GM20431 (cell line): ENCODE data around the gene SLC25A21.
"Not testable (repeated sequence)": the region's sequence is repeated elsewhere in the genome, so short reads cannot be mapped to it uniquely, and the experiment has no call there.

Experiments
- in situ Hi-C: fragments of 300-500 bp; cut with MseI, MboI; formaldehyde crosslinking; loops from one replicate; pipeline ENCODE4 v1.15.0; 2020; ENCODE audit warnings: low sequenced_read_pairs; ENCODE audit not compliant: unreplicated experiment

SLC25A21 gene

GRCh38 chr14:36702474-36702873 is 469.9 kb downstream of the SLC25A21 start:
- in situ Hi-C loops = no loop called here

- in situ Hi-C loops = no loop called here
These were observed 471.3 kb downstream of the SLC25A21 start for GRCh38 chr14:36701132-36701531.

GRCh38 chr14:36700651-36701050 is 471.8 kb downstream of the SLC25A21 start:
- in situ Hi-C loops = no loop called here

- in situ Hi-C loops = not testable (repeated sequence)
These were observed 473.0 kb downstream of the SLC25A21 start for GRCh38 chr14:36699420-36699819.

GRCh38 chr14:36690311-36691040 is 481.9 kb downstream of the SLC25A21 start:
- in situ Hi-C loops = no loop called here

- in situ Hi-C loops = no loop called here
These were observed 487.5 kb downstream of the SLC25A21 start for GRCh38 chr14:36684946-36685345.

GRCh38 chr14:36683083-36683724 is 489.2 kb downstream of the SLC25A21 start:
- in situ Hi-C loops = no loop called here

GRCh38 chr14:36682338-36682737 is 490.1 kb downstream of the SLC25A21 start:
- in situ Hi-C loops = no loop called here

GRCh38 chr14:36676236-36676635 is 496.2 kb downstream of the SLC25A21 start:
- in situ Hi-C loops = no loop called here

GRCh38 chr14:36675581-36675980 is 496.8 kb downstream of the SLC25A21 start:
- in situ Hi-C loops = no loop called here

GRCh38 chr14:36674659-36675058 is 497.7 kb downstream of the SLC25A21 start:
- in situ Hi-C loops = loop anchor here (25.0 kb wide), 1 partner anchor 263 kb away; no protein-coding TSS in a partner anchor

GRCh38 chr14:36672095-36672494 is 500.3 kb downstream of the SLC25A21 start:
- in situ Hi-C loops = loop anchor here (25.0 kb wide), 1 partner anchor 265 kb away; no protein-coding TSS in a partner anchor

- in situ Hi-C loops = loop anchor here (25.0 kb wide), 1 partner anchor 266 kb away; no protein-coding TSS in a partner anchor
These were observed 501.3 kb downstream of the SLC25A21 start for GRCh38 chr14:36671149-36671548.

GRCh38 chr14:36667679-36668078 is 504.7 kb downstream of the SLC25A21 start:
- in situ Hi-C loops = loop anchor here (25.0 kb wide), 1 partner anchor 270 kb away; no protein-coding TSS in a partner anchor

GRCh38 chr14:36666416-36667206 is 505.8 kb downstream of the SLC25A21 start:
- in situ Hi-C loops = loop anchor here (25.0 kb wide), 1 partner anchor 271 kb away; no protein-coding TSS in a partner anchor

- in situ Hi-C loops = loop anchor here (25.0 kb wide), 1 partner anchor 271 kb away; no protein-coding TSS in a partner anchor
These were observed 506.5 kb downstream of the SLC25A21 start for GRCh38 chr14:36665887-36666415.

GRCh38 chr14:36664322-36665193 is 507.8 kb downstream of the SLC25A21 start:
- in situ Hi-C loops = loop anchor here (25.0 kb wide), 1 partner anchor 273 kb away; no protein-coding TSS in a partner anchor

GRCh38 chr14:36663404-36664321 is 508.7 kb downstream of the SLC25A21 start:
- in situ Hi-C loops = loop anchor here (25.0 kb wide), 1 partner anchor 274 kb away; no protein-coding TSS in a partner anchor
